C1 segment of cervical spinal cord (tissue), 14 donors: Measurements from ENCODE around the gene INPP5J.
"Not testable (repeated sequence)": the region's sequence is repeated elsewhere in the genome, so short reads cannot be mapped to it uniquely, and the experiment has no call there.

Experiments
- DNase-seq, 14 donors: peaks; one replicate each; lab custom pipeline; 2025; lab: John Stamatoyannopoulos, UW

INPP5J gene

GRCh38 chr22:31122532-31123291, at the start of gene INPP5J:
Gene INPP5J (plus strand): TSS chr22:31122966. CDS start chr22:31123015, 49 bp downstream.
- peak in 4 of 14 donors; percentile 8 to 85 (median 36) for DNase-seq

- not testable (repeated sequence) for DNase-seq
These were observed 49.6 kb upstream of the INPP5J start for GRCh38 chr22:31073125-31073524.

- DNase-seq: not testable (repeated sequence)
These were observed 49.1 kb upstream of the INPP5J start for GRCh38 chr22:31073545-31074145.

- DNase-seq: no peak
These were observed 46.8 kb upstream of the INPP5J start for GRCh38 chr22:31075961-31076360.

- no peak for DNase-seq
These were observed 45.1 kb upstream of the INPP5J start for GRCh38 chr22:31077681-31078080.

- not testable (repeated sequence) for DNase-seq
These were observed 44.4 kb upstream of the INPP5J start for GRCh38 chr22:31078389-31078788.

- no peak for DNase-seq
These were observed 43.6 kb upstream of the INPP5J start for GRCh38 chr22:31079095-31079642.

- no peak for DNase-seq
These were observed 42.5 kb upstream of the INPP5J start for GRCh38 chr22:31080164-31080847.

- peak in 12 of 14 donors; percentile 27 to 78 (median 67) for DNase-seq
These were observed 41.7 kb upstream of the INPP5J start, which contains the start of gene SMTN for GRCh38 chr22:31080848-31081649. Gene SMTN (plus strand): TSS chr22:31081318. CDS start chr22:31083259, 1,941 bp downstream.

- no peak for DNase-seq
These were observed 40.7 kb upstream of the INPP5J start for GRCh38 chr22:31081963-31082605.

GRCh38 chr22:31082606-31083376, 40.0 kb upstream of the INPP5J start:
- no peak for DNase-seq

- no peak for DNase-seq
These were observed 39.4 kb upstream of the INPP5J start for GRCh38 chr22:31083377-31083768.

- no peak for DNase-seq
These were observed 38.6 kb upstream of the INPP5J start for GRCh38 chr22:31083923-31084810.

GRCh38 chr22:31084811-31085492, 37.8 kb upstream of the INPP5J start:
- peak in 13 of 14 donors; percentile 17 to 96 (median 81) for DNase-seq

GRCh38 chr22:31085493-31085824, 37.3 kb upstream of the INPP5J start:
- peak in 11 of 14 donors; percentile 47 to 96 (median 77) for DNase-seq

GRCh38 chr22:31085928-31086327, 36.8 kb upstream of the INPP5J start:
- peak in 1 of 14 donors; percentile 38 for DNase-seq

- DNase-seq: no peak
These were observed 35.9 kb upstream of the INPP5J start for GRCh38 chr22:31086703-31087330.

- DNase-seq: no peak
These were observed 35.0 kb upstream of the INPP5J start for GRCh38 chr22:31087744-31088215.
